NB4 (cell line): Measurements from ENCODE around the gene PMEPA1.

Source experiments
- POLR2A ChIP-seq: IDR thresholded peaks from 2 replicates; pipeline ENCODE4 v1.6.1; 2011; ENCODE audit warnings: mild to moderate bottlenecking; ENCODE audit not compliant: insufficient read length; ENCODE audit errors: extremely low read depth
- TF ChIP-seq, protein P1 (sequence below): IDR thresholded peaks from one replicate; pipeline ENCODE4 v1.5.1; 2012; ENCODE audit warnings: low read depth, low read length

DNA sequence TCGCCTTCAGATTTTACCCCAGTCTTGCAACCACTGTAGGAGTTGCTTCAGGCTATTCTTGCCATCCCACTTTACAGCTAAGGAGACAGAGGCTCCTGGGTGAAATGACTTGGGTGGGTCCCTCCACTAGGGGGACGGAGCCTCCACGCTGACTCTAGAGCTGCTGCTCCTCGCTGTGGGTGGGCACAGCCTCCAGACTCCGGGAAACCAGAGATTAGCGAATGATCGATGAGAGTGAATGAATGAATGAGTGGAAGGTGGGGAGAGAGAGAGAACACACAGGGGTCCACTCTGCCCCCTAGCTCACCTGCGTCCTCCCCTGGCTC, 100.0 kb downstream of the PMEPA1 start:
- TF ChIP-seq, protein P1, sequence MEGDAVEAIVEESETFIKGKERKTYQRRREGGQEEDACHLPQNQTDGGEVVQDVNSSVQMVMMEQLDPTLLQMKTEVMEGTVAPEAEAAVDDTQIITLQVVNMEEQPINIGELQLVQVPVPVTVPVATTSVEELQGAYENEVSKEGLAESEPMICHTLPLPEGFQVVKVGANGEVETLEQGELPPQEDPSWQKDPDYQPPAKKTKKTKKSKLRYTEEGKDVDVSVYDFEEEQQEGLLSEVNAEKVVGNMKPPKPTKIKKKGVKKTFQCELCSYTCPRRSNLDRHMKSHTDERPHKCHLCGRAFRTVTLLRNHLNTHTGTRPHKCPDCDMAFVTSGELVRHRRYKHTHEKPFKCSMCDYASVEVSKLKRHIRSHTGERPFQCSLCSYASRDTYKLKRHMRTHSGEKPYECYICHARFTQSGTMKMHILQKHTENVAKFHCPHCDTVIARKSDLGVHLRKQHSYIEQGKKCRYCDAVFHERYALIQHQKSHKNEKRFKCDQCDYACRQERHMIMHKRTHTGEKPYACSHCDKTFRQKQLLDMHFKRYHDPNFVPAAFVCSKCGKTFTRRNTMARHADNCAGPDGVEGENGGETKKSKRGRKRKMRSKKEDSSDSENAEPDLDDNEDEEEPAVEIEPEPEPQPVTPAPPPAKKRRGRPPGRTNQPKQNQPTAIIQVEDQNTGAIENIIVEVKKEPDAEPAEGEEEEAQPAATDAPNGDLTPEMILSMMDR: peak; percentile 32
- TF ChIP-seq POLR2A: no peak
